HS-27A (cell line): ENCODE measurements around the gene EEF1AKMT3.

Source experiments
- DNase-seq: peaks from one replicate; pipeline ENCODE4 v3.0.0-alpha.2; 2012; ENCODE audit warnings: low read depth, missing footprints

The EEF1AKMT3 gene

GRCh38 chr12:57783466-57783801 lies 11.0 kb downstream of the EEF1AKMT3 start:
- no peak for DNase-seq

- no peak for DNase-seq
These were observed 11.4 kb downstream of the EEF1AKMT3 start for GRCh38 chr12:57783861-57784260.

DNA sequence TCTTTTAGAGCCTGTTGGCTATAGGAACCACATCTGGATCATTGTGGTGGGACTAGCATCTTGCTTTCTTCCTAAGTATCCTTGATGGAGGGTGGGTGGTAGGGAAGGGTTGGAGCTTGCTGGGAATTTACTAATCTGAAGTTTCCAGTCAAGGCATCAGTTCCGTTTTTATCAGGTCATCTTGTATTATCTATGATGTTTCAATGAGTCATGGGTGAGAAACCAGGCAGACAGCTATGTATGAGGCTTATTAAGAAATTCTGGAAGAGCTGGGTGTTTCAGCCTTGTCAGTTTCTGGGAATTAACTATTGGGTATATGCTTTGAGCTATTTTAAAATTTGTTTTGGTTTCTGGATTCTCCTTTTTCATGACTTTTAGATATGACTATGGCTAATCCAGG lies 21.5 kb downstream of the EEF1AKMT3 start:
- no peak for DNase-seq

GRCh38 chr12:57795354-57795753 lies 22.9 kb downstream of the EEF1AKMT3 start:
- DNase-seq = no peak

GRCh38 chr12:57796996-57797395 lies 24.6 kb downstream of the EEF1AKMT3 start:
- DNase-seq = no peak

- DNase-seq = no peak
These were observed 25.5 kb downstream of the EEF1AKMT3 start for GRCh38 chr12:57797933-57798332.

- no peak for DNase-seq
These were observed 28.6 kb downstream of the EEF1AKMT3 start for GRCh38 chr12:57800965-57801364.

GRCh38 chr12:57802607-57803006 lies 30.2 kb downstream of the EEF1AKMT3 start:
- DNase-seq = no peak

GRCh38 chr12:57803319-57803893 lies 31.0 kb downstream of the EEF1AKMT3 start:
- DNase-seq = no peak

GRCh38 chr12:57806677-57807076 lies 34.3 kb downstream of the EEF1AKMT3 start:
- DNase-seq = no peak

- DNase-seq = no peak
These were observed 34.9 kb downstream of the EEF1AKMT3 start for GRCh38 chr12:57807285-57807684.

DNA sequence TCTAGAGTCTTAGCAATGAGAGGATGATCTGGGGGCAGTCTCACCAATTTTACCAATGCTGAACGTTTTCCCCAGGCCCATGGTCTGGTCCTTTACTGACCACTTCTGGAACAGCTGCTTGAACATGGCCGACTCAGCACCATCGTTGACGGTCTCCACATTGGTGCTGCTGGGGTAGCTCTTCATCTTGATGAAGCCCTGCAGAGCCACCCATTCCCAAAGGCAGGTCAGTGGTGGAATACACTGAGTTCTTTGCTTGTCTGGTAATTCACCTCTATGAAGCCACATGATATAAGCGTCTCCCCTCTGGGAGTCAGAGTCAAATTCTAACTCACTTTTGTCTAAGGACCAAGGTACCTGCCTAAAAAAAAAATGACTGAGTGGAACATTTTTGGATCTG lies 35.9 kb downstream of the EEF1AKMT3 start:
- DNase-seq = no peak

GRCh38 chr12:57809425-57809824 lies 37.0 kb downstream of the EEF1AKMT3 start:
- no peak for DNase-seq

DNA sequence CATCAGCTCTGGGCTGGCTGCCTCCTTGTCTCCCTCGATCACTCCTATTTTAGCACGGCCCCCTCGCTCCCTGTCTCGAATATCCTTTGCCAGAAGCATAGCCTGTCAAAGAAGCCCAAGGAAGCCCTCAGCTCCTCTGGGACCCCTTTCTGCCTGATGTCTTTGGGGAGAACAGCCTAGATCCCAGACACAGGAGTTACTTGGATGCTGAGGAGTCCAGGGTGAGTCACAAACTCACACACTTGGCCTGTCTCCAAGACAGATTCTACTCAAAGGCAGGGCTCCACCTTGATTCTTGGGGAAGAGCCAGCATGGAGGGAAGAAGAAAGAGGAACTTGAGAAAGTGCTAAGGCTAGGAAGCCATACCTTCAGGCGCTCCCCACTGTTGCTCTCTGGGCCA lies 38.0 kb downstream of the EEF1AKMT3 start:
- DNase-seq = no peak

GRCh38 chr12:57811028-57811755 lies 38.8 kb downstream of the EEF1AKMT3 start:
- DNase-seq = no peak

- DNase-seq = no peak
These were observed 40.9 kb downstream of the EEF1AKMT3 start for GRCh38 chr12:57813111-57813970.

GRCh38 chr12:57813971-57814772 lies 41.8 kb downstream of the EEF1AKMT3 start:
- no peak for DNase-seq

GRCh38 chr12:57815177-57816000 lies 43.0 kb downstream of the EEF1AKMT3 start:
- DNase-seq = no peak

- no peak for DNase-seq
These were observed 43.8 kb downstream of the EEF1AKMT3 start for GRCh38 chr12:57816001-57816854.

GRCh38 chr12:57816855-57817151 lies 44.4 kb downstream of the EEF1AKMT3 start:
- DNase-seq = no peak
